NCI-H510A (cell line): Measurements from ENCODE around the gene ADGRG1.

Experiments used
- DNase-seq: peaks from one replicate; lab custom pipeline; 2025; lab: John Stamatoyannopoulos, UW

The ADGRG1 gene

GRCh38 chr16:57682809-57683635 lies 54.6 kb downstream of the ADGRG1 start:
- no peak for DNase-seq

DNA sequence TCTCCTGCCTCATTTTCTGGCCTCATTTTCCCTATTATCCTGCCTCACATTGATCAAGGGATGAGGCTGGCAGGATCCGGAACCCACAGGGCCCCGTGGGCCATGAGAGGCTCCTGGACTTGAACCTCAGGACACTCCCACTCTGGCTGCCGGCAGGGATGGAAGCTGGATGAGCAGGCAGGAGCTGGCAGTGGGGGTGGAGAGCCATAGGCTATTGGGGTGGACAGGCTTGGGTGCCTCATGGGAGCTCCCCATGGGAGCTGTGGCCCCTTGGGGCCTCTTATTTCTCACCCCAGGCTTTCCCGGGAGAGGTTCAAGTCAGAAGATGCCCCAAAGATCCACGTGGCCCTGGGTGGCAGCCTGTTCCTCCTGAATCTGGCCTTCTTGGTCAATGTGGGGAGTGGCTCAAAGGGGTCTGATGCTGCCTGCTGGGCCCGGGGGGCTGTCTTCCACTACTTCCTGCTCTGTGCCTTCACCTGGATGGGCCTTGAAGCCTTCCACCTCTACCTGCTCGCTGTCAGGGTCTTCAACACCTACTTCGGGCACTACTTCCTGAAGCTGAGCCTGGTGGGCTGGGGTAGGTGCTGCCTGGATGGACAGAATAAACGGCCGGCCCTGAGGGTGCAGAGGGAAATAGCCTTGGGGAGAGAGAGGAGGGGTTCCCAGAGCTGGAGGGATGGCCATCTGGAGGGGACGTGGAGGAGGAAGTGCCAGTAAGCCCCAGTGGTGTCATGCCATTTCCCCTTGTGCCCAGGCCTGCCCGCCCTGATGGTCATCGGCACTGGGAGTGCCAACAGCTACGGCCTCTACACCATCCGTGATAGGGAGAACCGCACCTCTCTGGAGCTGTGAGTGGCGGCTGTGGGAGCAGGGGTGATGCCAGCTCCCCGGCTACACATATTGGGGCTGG lies 55.5 kb downstream of the ADGRG1 start:
- DNase-seq, result no peak

DNA sequence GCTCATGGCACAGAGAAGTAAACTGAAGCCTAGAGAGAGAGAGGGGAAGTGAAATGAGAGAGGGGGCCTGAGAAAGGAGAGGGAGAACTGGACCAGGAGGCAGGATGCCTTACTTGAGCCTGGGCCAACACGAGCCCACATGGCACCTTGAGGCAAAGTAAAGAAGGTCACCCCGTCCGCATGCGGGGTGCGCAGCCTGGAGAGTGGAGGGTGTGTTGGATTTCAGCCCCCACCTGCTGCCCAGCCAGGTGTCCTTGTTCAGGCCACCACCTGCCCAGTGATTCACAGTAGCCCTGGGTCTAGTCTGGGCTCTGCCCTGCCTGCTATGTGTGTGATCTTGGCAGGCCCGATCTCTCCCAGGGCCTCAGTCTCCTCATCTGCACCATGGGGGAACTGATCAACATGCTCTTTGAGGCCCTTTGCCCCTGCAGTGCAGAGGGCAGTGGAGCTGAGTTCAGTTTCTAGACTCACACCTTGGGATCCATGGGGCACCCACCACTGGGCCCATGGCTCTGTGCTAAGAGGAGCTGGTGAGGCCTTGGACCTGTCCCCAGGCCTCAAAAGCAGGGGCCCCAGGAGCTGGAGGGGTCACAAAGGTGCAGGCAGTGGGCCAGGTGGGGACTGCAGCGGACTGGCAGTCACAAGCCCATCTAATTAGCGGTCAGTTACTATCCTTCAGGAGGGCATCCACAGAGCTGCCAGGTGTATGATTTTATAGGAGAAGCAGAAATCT lies 56.4 kb downstream of the ADGRG1 start:
- no peak for DNase-seq

- no peak for DNase-seq
These were observed 57.2 kb downstream of the ADGRG1 start for GRCh38 chr16:57685633-57686032.

- DNase-seq, result no peak
These were observed 58.1 kb downstream of the ADGRG1 start for GRCh38 chr16:57686577-57686976.

DNA sequence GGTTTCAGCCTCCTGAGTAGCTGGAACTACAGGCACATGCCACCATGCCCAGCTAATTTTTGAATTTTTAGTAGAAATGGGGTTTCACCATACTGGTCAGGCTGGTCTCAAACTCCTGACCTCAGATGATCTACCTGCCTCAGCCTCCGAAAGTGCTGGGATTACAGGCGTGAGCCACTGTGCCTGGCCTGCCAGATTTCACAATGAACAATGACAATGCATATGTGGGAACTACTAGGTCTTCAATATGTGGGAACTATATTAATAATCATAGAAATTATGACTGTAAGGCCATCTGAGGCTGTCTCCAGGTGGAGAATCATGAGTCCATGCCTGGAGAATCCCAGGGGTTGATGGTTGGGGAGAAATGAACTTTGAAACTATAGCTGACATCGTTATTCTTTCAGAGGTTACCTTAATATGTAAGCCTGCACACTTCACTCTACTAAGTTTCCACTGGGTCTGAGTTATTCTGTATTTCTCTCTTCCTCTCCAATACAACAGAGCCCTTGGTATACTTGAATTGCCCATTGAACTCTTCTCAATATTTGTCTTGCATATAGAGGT lies 59.0 kb downstream of the ADGRG1 start:
- no peak for DNase-seq

- DNase-seq, result no peak
These were observed 60.1 kb downstream of the ADGRG1 start for GRCh38 chr16:57688487-57688986.

DNA sequence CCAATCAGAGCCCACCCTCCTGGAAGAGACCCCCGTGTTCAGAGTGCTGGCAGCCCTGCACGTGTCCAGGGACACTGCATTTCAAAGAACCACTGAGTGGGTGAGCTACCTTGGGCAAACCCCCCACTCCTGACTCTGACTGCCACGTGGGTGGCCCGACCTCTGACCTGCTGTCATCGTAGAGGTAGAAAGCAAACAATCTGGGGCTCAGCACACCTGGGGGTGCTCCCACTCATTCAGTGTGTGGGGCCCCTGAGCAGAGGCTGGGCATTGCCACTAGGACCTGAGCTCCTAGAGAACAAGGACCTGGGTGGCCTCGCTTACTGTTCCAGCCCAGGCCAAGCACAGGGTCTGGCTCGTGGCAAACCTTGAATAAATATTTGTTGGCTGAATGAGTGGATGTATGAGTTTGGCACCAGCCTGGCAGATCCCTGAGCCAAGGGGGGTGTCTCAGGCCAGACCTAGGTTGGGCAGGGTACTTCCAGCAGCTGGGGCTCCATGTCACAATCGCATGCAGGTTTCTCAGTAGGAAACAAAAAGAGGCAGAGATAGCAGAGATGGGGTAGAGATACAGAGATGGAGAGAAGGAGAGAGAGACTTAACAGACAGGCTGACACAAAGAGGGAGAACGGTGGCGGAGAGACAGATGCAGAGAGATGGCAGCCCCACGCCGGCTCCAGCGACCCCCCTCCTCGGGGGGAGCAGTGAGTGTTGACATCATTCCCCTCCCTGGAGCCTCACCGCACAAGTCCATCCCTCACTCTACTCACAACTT lies 60.7 kb downstream of the ADGRG1 start:
- DNase-seq, result no peak

GRCh38 chr16:57689762-57690558 lies 61.5 kb downstream of the ADGRG1 start:
- no peak for DNase-seq

GRCh38 chr16:57690782-57691471 lies 62.5 kb downstream of the ADGRG1 start:
- no peak for DNase-seq

DNA sequence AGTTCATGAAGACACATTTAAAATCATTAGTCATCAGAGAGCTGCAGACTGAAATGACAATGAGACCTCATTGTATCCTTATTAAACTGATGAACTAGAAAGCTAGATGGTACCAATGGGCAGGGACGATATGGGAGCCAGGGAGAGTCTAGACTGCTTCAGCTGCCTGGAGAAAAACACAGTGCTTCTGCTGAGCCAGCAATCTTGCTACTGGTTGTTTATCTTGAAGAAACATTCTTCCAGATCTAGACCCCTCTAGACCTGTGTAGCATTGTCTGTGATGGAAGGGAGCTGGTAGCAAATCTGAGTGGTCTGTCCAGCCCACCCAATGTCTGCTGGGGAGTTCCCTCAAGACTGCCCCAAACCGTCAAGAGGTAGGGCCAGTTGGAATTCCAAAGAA lies 64.2 kb downstream of the ADGRG1 start:
- DNase-seq, result no peak

DNA sequence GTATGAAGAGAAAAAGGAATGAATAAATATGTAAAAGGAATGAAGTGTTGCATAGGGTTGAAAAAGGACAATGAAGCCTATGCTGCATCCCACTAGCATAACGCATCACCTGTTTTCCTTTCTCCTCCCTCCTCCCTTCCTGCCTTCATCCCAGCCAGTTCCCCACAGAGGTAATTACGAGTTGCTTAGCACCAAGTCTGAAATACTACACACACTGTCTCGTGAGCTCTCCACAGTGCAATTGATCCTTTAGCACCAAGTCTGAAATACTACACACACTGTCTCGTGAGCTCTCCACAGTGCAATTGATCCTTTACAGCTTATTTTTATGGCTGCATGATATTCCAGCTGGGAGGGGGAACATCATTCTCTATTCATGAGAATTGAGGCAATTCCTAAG lies 65.1 kb downstream of the ADGRG1 start:
- no peak for DNase-seq

- no peak for DNase-seq
These were observed 65.8 kb downstream of the ADGRG1 start for GRCh38 chr16:57694231-57694724.

- peak; percentile 39 for DNase-seq
These were observed 66.6 kb downstream of the ADGRG1 start, which contains the start of gene DRC7 for GRCh38 chr16:57694725-57695679. Gene DRC7 (plus strand): TSS chr16:57694806. CDS start chr16:57697950, 3,144 bp downstream.

- DNase-seq, result no peak
These were observed 67.2 kb downstream of the ADGRG1 start for GRCh38 chr16:57695680-57696069.

DNA sequence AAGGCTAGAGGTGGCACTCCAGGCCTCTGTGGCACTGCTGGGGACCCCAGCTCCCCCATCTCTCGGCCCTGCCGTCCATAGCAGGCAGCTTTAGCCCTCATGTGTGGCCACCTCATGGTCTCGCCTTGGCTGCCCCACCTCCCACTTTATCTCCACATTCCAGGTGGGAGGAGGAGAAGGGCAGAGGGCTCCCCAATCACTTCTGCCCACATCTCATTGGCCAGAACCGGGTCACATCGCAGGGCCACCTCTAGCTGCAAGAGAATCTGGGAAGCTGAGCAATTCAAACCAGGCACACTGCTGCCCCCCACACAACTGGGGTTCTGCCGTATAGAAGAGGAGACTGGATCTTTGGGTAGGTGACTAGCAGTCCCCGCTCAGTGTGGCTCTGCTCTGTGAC lies 67.8 kb downstream of the ADGRG1 start:
- no peak for DNase-seq

DNA sequence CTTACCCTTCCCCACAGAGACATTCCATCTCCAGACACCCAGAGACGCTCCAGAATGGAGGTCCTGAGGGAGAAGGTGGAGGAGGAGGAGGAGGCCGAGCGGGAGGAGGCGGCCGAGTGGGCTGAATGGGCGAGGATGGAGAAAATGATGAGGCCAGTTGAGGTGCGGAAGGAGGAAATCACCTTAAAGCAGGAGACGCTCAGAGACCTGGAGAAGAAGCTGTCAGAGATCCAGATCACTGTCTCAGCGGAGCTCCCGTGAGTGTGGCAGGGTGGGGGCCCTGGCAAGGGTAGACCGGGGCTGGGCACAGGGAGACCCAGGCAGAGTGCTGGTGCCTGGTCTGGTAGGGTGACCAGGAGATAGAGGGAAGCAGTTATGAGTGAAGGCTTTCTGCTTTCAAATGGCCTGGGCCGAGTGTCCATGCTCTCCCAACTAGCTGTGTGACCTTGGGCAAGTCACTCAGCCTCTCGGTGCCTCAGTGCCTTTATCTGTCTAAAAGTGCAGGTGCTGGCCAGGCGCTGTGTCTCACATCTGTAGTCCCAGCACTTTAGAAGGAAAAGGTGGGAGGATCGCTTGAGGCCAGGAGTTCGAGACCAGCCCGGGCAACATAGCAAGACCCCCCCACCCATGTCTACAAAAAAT lies 69.6 kb downstream of the ADGRG1 start:
- no peak for DNase-seq
